Transverse colon (tissue), 4 donors: ENCODE data around the gene FTSJ3. TPM values are rescaled to one million over a fixed set of nuclear protein-coding genes. Genes with fewer than 3 reads are reported as not detected.

Experiments used
- DNase-seq: peaks from one replicate; pipeline ENCODE4 v3.0.0-alpha.2; 2019
- H3K27ac ChIP-seq, 4 donors: fragments of 200-600 bp; sonication (generic); 2 replicates each; pipeline ENCODE4 v1.5.1; 2016 to 2018; ENCODE audit warnings: inconsistent platforms in 4 of 4
- H3K27me3 ChIP-seq: fragments of 200-600 bp; sonication (generic); 2 replicates; pipeline ENCODE4 v1.5.1; 2017; ENCODE audit warnings: inconsistent platforms
- H3K36me3 ChIP-seq, 4 donors: fragments of 200-600 bp; sonication (generic); 2 replicates each; pipeline ENCODE4 v1.5.1; 2017 to 2019; ENCODE audit warnings: inconsistent platforms in 4 of 4
- H3K4me1 ChIP-seq, 4 donors: fragments of 200-600 bp; sonication (generic); 2 replicates each; pipeline ENCODE4 v1.5.1; 2017 to 2020; ENCODE audit warnings: inconsistent platforms in 4 of 4
- H3K4me3 ChIP-seq, 4 donors: fragments of 200-600 bp; sonication (generic); 1 replicate in 1 of 4; 2 replicates in 3 of 4; pipeline versions ENCODE4 v1.5.1 to v1.6.1; 2017 to 2019; ENCODE audit warnings: inconsistent platforms in 4 of 4
- H3K9me3 ChIP-seq, 2 donors: fragments of 200-600 bp; sonication (generic); 2 replicates each; pipeline ENCODE4 v1.5.1; 2017 to 2019; ENCODE audit warnings: inconsistent platforms in 2 of 2
- CTCF ChIP-seq, 5 experiments: fragments of 200-600 bp in 3 of 5; fragments of 450-650 bp in 2 of 5; sonication (generic) in 3 of 5; IDR thresholded peaks; 1 replicate in 2 of 5; 2 replicates in 3 of 5; pipeline ENCODE4 v1.5.1; 2016 to 2017; ENCODE audit warnings: antibody characterized with exemption in 5 of 5, inconsistent platforms in 3 of 5, mild to moderate bottlenecking in 2 of 5, moderate library complexity in 1 of 5
- EP300 ChIP-seq: sonication (generic); formaldehyde crosslinking; IDR thresholded peaks from one replicate; pipeline ENCODE4 v1.6.1; 2017; ENCODE audit warnings: antibody characterized with exemption, low read depth
- POLR2A ChIP-seq: fragments of 450-650 bp; IDR thresholded peaks from one replicate; pipeline ENCODE4 v1.6.1; 2016; ENCODE audit warnings: antibody characterized with exemption, mild to moderate bottlenecking, moderate library complexity
- POLR2AphosphoS5 ChIP-seq, 3 donors: sonication (generic); formaldehyde crosslinking; IDR thresholded peaks; one replicate each; pipeline ENCODE4 v1.6.1; 2016; ENCODE audit warnings: antibody characterized with exemption in 3 of 3
- WGBS, 2 donors: methylation state at CpG; one replicate each; pipeline ENCODE4 v1.1.5; 2018; ENCODE audit warnings: low coverage in 1 of 2; 5-methylcytosine and 5-hydroxymethylcytosine counted together
- in situ Hi-C, 4 donors: fragments of 200-750 bp; cut with MboI; loops; one replicate each; pipeline versions ENCODE4 v1.15.0 to v1.15.1; 2017; ENCODE audit warnings: low sequenced_read_pairs in 3 of 4, low pct_ligation_motif_present in 1 of 4, low pct_unique_long_range_greater_than_20kb in 1 of 4
- intact Hi-C: fragments of 100-400 bp; cut with DNase I; formaldehyde crosslinking; loops from one replicate; pipeline ENCODE4 v1.15.1; 2023; ENCODE audit warnings: low total_unique reads
- total RNA-seq, 4 donors: library from RNA; depleted of rRNA; stranded (reverse); fragments of >200 nt; gene quantifications; one replicate each; pipeline ENCODE4 v1.1.0, GENCODE V29; 2016

The FTSJ3 gene
- total RNA-seq, 4 donors from 2014 or later: 17.7 to 45.9 (median 34.6) TPM

GRCh38 chr17:63819131-63819530 lies 8.3 kb downstream of the FTSJ3 start:
- DNase-seq: no peak
- intact Hi-C loops: no loop called here
- in situ Hi-C loops: no loop called here
- 50 to 55% methylated on average over 4 to 6 of the region's 6 CpGs for WGBS, 2 donors
- H3K27me3 ChIP-seq: no peaks in the 10 kb centered on the region
- H3K9me3 ChIP-seq: no peaks in the 10 kb centered on the region
- H3K4me3 ChIP-seq: no peak overlapping the region
- no peak overlapping the region for H3K27ac ChIP-seq
- H3K36me3 ChIP-seq: peaks cover 0 to 86% (median 41%) of the 10 kb centered on the region in 4 donors
- H3K4me1 ChIP-seq: no peaks in the 10 kb centered on the region
- TF ChIP-seq POLR2AphosphoS5 (IDR thresholded peaks at IDR 0.05) (no peak), CTCF (IDR thresholded peaks at IDR 0.05) (no peak), POLR2A (no peak), EP300 (no peak)

DNA sequence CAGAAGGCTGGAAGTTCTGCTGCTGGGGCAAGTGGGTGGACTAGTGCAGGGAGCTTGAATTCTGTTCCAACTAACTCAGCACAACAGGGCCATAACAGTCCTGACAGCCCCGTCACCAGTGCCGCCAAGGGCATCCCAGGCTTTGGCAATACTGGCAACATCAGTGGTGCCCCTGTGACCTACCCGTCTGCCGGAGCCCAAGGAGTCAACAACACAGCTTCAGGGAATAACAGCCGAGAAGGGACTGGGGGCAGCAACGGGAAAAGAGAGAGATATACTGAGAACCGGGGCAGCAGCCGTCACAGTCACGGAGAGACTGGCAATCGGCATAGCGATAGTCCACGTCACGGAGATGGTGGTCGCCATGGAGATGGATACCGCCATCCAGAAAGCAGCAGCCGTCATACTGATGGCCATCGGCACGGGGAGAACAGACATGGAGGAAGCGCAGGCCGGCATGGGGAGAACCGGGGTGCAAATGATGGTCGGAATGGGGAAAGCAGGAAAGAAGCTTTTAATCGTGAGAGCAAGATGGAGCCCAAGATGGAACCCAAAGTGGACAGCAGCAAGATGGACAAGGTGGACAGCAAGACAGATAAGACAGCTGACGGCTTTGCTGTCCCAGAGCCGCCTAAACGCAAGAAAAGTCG lies 9.6 kb downstream of the FTSJ3 start:
- Histone ChIP-seq H3K27ac (no peak overlapping the region), H3K36me3 (peaks cover 0 to 87% (median 41%) of the 10 kb centered on the region in 4 donors), H3K4me1 (no peaks in the 10 kb centered on the region), H3K9me3 (no peaks in the 10 kb centered on the region), H3K4me3 (no peak overlapping the region), H3K27me3 (no peaks in the 10 kb centered on the region)
- DNase-seq: no peak
- in situ Hi-C loops: no loop called here
- intact Hi-C loops: no loop called here
- WGBS, 2 donors: 95 to 96% methylated on average over 4 to 27 of the region's 27 CpGs
- TF ChIP-seq POLR2A (no peak), POLR2AphosphoS5 (IDR thresholded peaks at IDR 0.05) (no peak), CTCF (IDR thresholded peaks at IDR 0.05) (no peak), EP300 (no peak)

- H3K4me1 ChIP-seq: no peaks in the 10 kb centered on the region
- no peak overlapping the region for H3K4me3 ChIP-seq
- 86 to 97% methylated on average over 4 of the region's 4 CpGs for WGBS, 2 donors
- no peak overlapping the region for H3K27ac ChIP-seq
- no peaks in the 10 kb centered on the region for H3K9me3 ChIP-seq
- in situ Hi-C loops (no loop called here), intact Hi-C loops (no loop called here)
- no peak for DNase-seq
- TF ChIP-seq POLR2A (no peak), POLR2AphosphoS5 (IDR thresholded peaks at IDR 0.05) (no peak), EP300 (no peak), CTCF (IDR thresholded peaks at IDR 0.05) (no peak)
- H3K27me3 ChIP-seq: no peaks in the 10 kb centered on the region
- H3K36me3 ChIP-seq: peaks cover 0 to 88% (median 43%) of the 10 kb centered on the region in 4 donors
Observed at GRCh38 chr17:63816669-63817068, 10.8 kb downstream of the FTSJ3 start.

DNA sequence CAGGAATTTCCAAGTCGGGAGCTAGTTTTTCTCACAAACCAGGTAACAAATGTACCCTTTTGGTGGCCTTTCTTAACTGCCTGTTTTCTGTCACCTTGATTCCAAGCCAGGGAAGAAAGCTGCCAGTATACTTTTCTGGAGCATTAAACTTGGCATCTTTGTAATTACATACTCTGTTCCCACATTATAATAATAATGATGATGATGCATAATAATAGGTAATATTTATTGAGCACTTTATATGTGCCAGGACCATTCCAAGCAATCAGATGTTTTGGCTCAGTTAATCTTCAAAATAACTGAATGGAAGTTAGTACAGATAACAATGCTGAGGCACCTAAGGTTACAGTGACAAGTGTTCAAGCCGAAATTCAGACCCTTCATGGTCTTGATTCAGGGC lies 11.3 kb downstream of the FTSJ3 start:
- intact Hi-C loops: no loop called here
- H3K27me3 ChIP-seq: no peaks in the 10 kb centered on the region
- DNase-seq: no peak

More for the DNA sequence above, 11.3 kb downstream of the FTSJ3 start:
- Histone ChIP-seq H3K27ac (no peak overlapping the region), H3K36me3 (peaks cover 0 to 89% (median 44%) of the 10 kb centered on the region in 4 donors), H3K4me3 (no peak overlapping the region), H3K9me3 (no peaks in the 10 kb centered on the region), H3K4me1 (no peaks in the 10 kb centered on the region)
- TF ChIP-seq CTCF (IDR thresholded peaks at IDR 0.05): no peak
- TF ChIP-seq POLR2AphosphoS5 (IDR thresholded peaks at IDR 0.05): no peak
- TF ChIP-seq POLR2A: no peak
- TF ChIP-seq EP300: no peak
- WGBS, 2 donors: 82 to 91% methylated on average over 1 to 2 of the region's 2 CpGs
- in situ Hi-C loops: no loop called here
